IMR-90 (cell line): ENCODE data around the gene UBL4A. TPM values are rescaled to one million over a fixed set of nuclear protein-coding genes. Genes with fewer than 3 reads are reported as not detected.
A peak's percentile ranks its signal among the peaks of the same experiment; 100 is the strongest.

Source experiments
- ATAC-seq: fragments of 200-7000 bp; cut with Tn5 transposase; 2 replicates; pipeline ENCODE4 v1.9.1; 2020; ENCODE audit warnings: low read depth, mild to moderate bottlenecking, moderate library complexity
- BruUV-seq: library from RNA; stranded (reverse); fragments of 400-500 nt; replicated peaks from 2 replicates; lab custom pipeline; 2021; lab: Mats Ljungman, UMichigan
- CTCF ChIA-PET: fragments of 300-600 bp; formaldehyde crosslinking; extraction: SDS; loops from one replicate; lab custom pipeline; 2021; ENCODE audit warnings: antibody characterized with exemption; lab: Yijun Ruan, JAX
- POLR2A ChIA-PET: fragments of 300-600 bp; sonication (Branson Sonifier 250); formaldehyde crosslinking; loops from one replicate; lab custom pipeline; 2022; ENCODE audit warnings: antibody characterized with exemption; ENCODE audit not compliant: unreplicated experiment; lab: Charles Lee
- DNase-seq: peaks from one replicate; pipeline ENCODE4 v3.0.0; 2013
- H2AFZ ChIP-seq: replicated peaks from 2 replicates; pipeline ENCODE3; 2013; ENCODE audit warnings: low read length, mild to moderate bottlenecking; ENCODE audit not compliant: poor library complexity
- H2AK5ac ChIP-seq: 2 replicates; pipeline ENCODE4 v1.6.1; 2013; ENCODE audit warnings: low read depth, low read length, inconsistent platforms
- H2AK9ac ChIP-seq: replicated peaks from 2 replicates; pipeline ENCODE3; 2013; ENCODE audit warnings: mild to moderate bottlenecking, low read depth, low read length, moderate library complexity; ENCODE audit not compliant: poor library complexity
- H2BK120ac ChIP-seq: 2 replicates; pipeline ENCODE4 v1.6.1; 2013; ENCODE audit warnings: low read depth, low read length, inconsistent platforms
- H2BK15ac ChIP-seq: 3 replicates; pipeline ENCODE4 v1.6.1; 2013; ENCODE audit warnings: low read depth, low read length, inconsistent platforms
- H2BK20ac ChIP-seq: 2 replicates; pipeline ENCODE4 v1.6.1; 2013; ENCODE audit warnings: low read depth, mild to moderate bottlenecking, inconsistent platforms, low read length, moderate library complexity
- H2BK5ac ChIP-seq: 2 replicates; pipeline ENCODE4 v1.6.1; 2013; ENCODE audit warnings: mild to moderate bottlenecking, low read depth, low read length, inconsistent platforms; ENCODE audit not compliant: poor library complexity, severe bottlenecking
- H3K14ac ChIP-seq: replicated peaks from 2 replicates; pipeline ENCODE4 v1.6.1; 2013; ENCODE audit warnings: low read depth, low read length, inconsistent platforms
- H3K18ac ChIP-seq: 2 replicates; pipeline ENCODE4 v1.6.1; 2013; ENCODE audit warnings: low read depth, low read length, control low read depth
- H3K23ac ChIP-seq: 2 replicates; pipeline ENCODE4 v1.6.1; 2013; ENCODE audit warnings: low read depth, low read length, inconsistent platforms
- H3K27ac ChIP-seq: 2 replicates; pipeline ENCODE4 v1.5.1; 2013; ENCODE audit warnings: mild to moderate bottlenecking, control low read depth, low read length; ENCODE audit not compliant: insufficient read depth
- H3K27me3 ChIP-seq: 2 replicates; pipeline ENCODE4 v1.6.1; 2013; ENCODE audit warnings: low read length; ENCODE audit not compliant: control insufficient read depth, insufficient read depth
- H3K36me3 ChIP-seq: 2 replicates; pipeline ENCODE4 v1.6.1; 2013; ENCODE audit warnings: low read length, mixed read lengths; ENCODE audit not compliant: control insufficient read depth, insufficient read depth
- H3K4ac ChIP-seq: 2 replicates; pipeline ENCODE4 v1.6.1; 2013; ENCODE audit warnings: low read depth, low read length, inconsistent platforms
- H3K4me1 ChIP-seq: 2 replicates; pipeline ENCODE4 v1.6.1; 2013; ENCODE audit warnings: low read length, mixed read lengths; ENCODE audit not compliant: control insufficient read depth, insufficient read depth
- H3K4me2 ChIP-seq: 2 replicates; pipeline ENCODE4 v1.6.1; 2013; ENCODE audit warnings: low read depth, mild to moderate bottlenecking, control low read depth, low read length, moderate library complexity
- H3K4me3 ChIP-seq: 2 replicates; pipeline ENCODE4 v1.5.1; 2013; ENCODE audit warnings: low read depth, mild to moderate bottlenecking, control low read depth, low read length, moderate library complexity; ENCODE audit not compliant: insufficient read depth
- H3K56ac ChIP-seq: 2 replicates; pipeline ENCODE4 v1.6.1; 2013; ENCODE audit warnings: low read length, inconsistent platforms; ENCODE audit not compliant: insufficient read depth; ENCODE audit errors: extremely low read depth
- H3K79me1 ChIP-seq, 2 experiments: 2 replicates each; pipeline ENCODE4 v1.6.1; 2013; ENCODE audit warnings: low read length in 2 of 2, inconsistent platforms in 1 of 2, low read depth in 1 of 2
- H3K9ac ChIP-seq: 2 replicates; pipeline ENCODE4 v1.6.1; 2013; ENCODE audit warnings: low read depth, low read length, control low read depth
- H3K9me1 ChIP-seq: 2 replicates; pipeline ENCODE4 v1.6.1; 2013; ENCODE audit warnings: low read length, inconsistent platforms; ENCODE audit not compliant: insufficient read depth
- H3K9me3 ChIP-seq: 2 replicates; pipeline ENCODE4 v1.6.1; 2013; ENCODE audit warnings: low read length; ENCODE audit not compliant: control insufficient read depth, insufficient read depth
- H4K20me1 ChIP-seq: 2 replicates; pipeline ENCODE4 v1.6.1; 2013; ENCODE audit warnings: low read length, inconsistent platforms; ENCODE audit not compliant: insufficient read depth
- H4K5ac ChIP-seq: 2 replicates; pipeline ENCODE4 v1.6.1; 2013; ENCODE audit warnings: mild to moderate bottlenecking, low read depth, low read length, control low read depth
- H4K8ac ChIP-seq, 2 experiments: 2 replicates each; pipeline ENCODE4 v1.6.1; 2013; ENCODE audit warnings: low read depth in 2 of 2, low read length in 2 of 2, control low read depth in 1 of 2, inconsistent platforms in 1 of 2
- H4K91ac ChIP-seq: 2 replicates; pipeline ENCODE4 v1.6.1; 2013; ENCODE audit warnings: low read depth, low read length, inconsistent platforms; ENCODE audit not compliant: insufficient read depth
- BHLHE40 ChIP-seq: fragments of 150-350 bp; IDR thresholded peaks from 2 replicates; pipeline ENCODE4 v1.6.1; 2016; ENCODE audit warnings: mild to moderate bottlenecking, low read depth, low read length
- CEBPB ChIP-seq: IDR thresholded peaks from 2 replicates; pipeline ENCODE4 v1.6.1; 2012; ENCODE audit warnings: low read depth, low read length, improper control_type of control experiment
- CHD1 ChIP-seq: IDR thresholded peaks from 2 replicates; pipeline ENCODE4 v1.6.1; 2012; ENCODE audit warnings: low read depth, low read length, improper control_type of control experiment
- ELK1 ChIP-seq: fragments of 150-350 bp; IDR thresholded peaks from 2 replicates; pipeline ENCODE4 v1.6.1; 2016; ENCODE audit warnings: low read depth, mild to moderate bottlenecking, low read length, moderate library complexity, borderline replicate concordance
- FOS ChIP-seq: fragments of 150-350 bp; IDR thresholded peaks from 2 replicates; pipeline ENCODE4 v1.6.1; 2016; ENCODE audit warnings: low read depth, low read length
- MAFK ChIP-seq: IDR thresholded peaks from 2 replicates; pipeline ENCODE4 v1.6.1; 2012; ENCODE audit warnings: low read depth, low read length, improper control_type of control experiment
- MXI1 ChIP-seq: IDR thresholded peaks from 2 replicates; pipeline ENCODE4 v1.6.1; 2012; ENCODE audit warnings: low read depth, mild to moderate bottlenecking, low read length, moderate library complexity, borderline replicate concordance
- NFE2L2 ChIP-seq: fragments of 150-350 bp; IDR thresholded peaks from 2 replicates; pipeline ENCODE4 v1.6.1; 2016; ENCODE audit warnings: low read depth, mild to moderate bottlenecking, low read length
- POLR2A ChIP-seq: IDR thresholded peaks from 2 replicates; pipeline ENCODE4 v1.6.1; 2012; ENCODE audit warnings: mild to moderate bottlenecking, low read depth, low read length
- RAD21 ChIP-seq: IDR thresholded peaks from 2 replicates; pipeline ENCODE4 v1.6.1; 2012; ENCODE audit warnings: low read length, improper control_type of control experiment
- RCOR1 ChIP-seq: IDR thresholded peaks from 2 replicates; pipeline ENCODE4 v1.6.1; 2012; ENCODE audit warnings: mild to moderate bottlenecking, low read length, improper control_type of control experiment; ENCODE audit not compliant: insufficient replicate concordance
- RFX5 ChIP-seq: IDR thresholded peaks from 2 replicates; pipeline ENCODE4 v1.8.0; 2012; ENCODE audit warnings: low read depth, mild to moderate bottlenecking, low read length, moderate library complexity
- SMC3 ChIP-seq: fragments of 150-350 bp; IDR thresholded peaks from 2 replicates; pipeline ENCODE4 v1.6.1; 2016; ENCODE audit warnings: low read depth, mild to moderate bottlenecking, antibody characterized with exemption, low read length, moderate library complexity
- USF2 ChIP-seq: fragments of 150-350 bp; IDR thresholded peaks from 2 replicates; pipeline ENCODE4 v1.6.1; 2017; ENCODE audit warnings: mild to moderate bottlenecking, antibody characterized with exemption, low read length, low read depth
- WGBS, 2 experiments: methylation state at CpG; one replicate each; pipeline versions ENCODE4 v1.1.5 to v1.1.7; 2013; ENCODE audit warnings: missing lambda C conversion rate in 2 of 2; ENCODE audit not compliant: insufficient read length in 1 of 2; ENCODE audit errors: extremely low coverage in 2 of 2; 5-methylcytosine and 5-hydroxymethylcytosine counted together
- dilution Hi-C: fragments of 300-500 bp; cut with HindIII; formaldehyde crosslinking; loops from one replicate; pipeline ENCODE4 v1.14.3; 2018; ENCODE audit warnings: low sequenced_read_pairs; ENCODE audit not compliant: unreplicated experiment
- in situ Hi-C: fragments of 300-500 bp; cut with MboI; formaldehyde crosslinking; loops from 3 replicates; pipeline ENCODE4 v1.14.3; 2019; ENCODE audit warnings: low sequenced_read_pairs, inconsistent platforms, mixed read lengths
- intact Hi-C: fragments of 100-400 bp; cut with micrococcal nuclease; formaldehyde crosslinking; loops from 2 replicates; pipeline ENCODE4 v1.10.0; 2022
- polyA plus RNA-seq, 3 experiments: library from polyadenylated mRNA; depleted of rRNA; stranded (reverse); fragments of >200 nt; gene quantifications; 2 replicates each; pipeline ENCODE4 v1.2.3, GENCODE V29; 2012; ENCODE audit warnings: low replicate concordance in 1 of 3
- total RNA-seq: library from RNA; depleted of rRNA; stranded (reverse); fragments of >200 nt; gene quantifications from 2 replicates; pipeline ENCODE4 v1.2.3, GENCODE V29; 2012
- TF ChIP-seq, protein P1 (sequence below): conservative IDR thresholded peaks from 2 replicates; pipeline ENCODE4 v1.5.1; 2012; ENCODE audit warnings: mild to moderate bottlenecking, low read depth, low read length, improper control_type of control experiment

Gene UBL4A
- total and polyA plus RNA-seq, 2 of the 4 experiments (the other 2 are of a cell fraction), result 24.6 to 28.3 TPM

DNA sequence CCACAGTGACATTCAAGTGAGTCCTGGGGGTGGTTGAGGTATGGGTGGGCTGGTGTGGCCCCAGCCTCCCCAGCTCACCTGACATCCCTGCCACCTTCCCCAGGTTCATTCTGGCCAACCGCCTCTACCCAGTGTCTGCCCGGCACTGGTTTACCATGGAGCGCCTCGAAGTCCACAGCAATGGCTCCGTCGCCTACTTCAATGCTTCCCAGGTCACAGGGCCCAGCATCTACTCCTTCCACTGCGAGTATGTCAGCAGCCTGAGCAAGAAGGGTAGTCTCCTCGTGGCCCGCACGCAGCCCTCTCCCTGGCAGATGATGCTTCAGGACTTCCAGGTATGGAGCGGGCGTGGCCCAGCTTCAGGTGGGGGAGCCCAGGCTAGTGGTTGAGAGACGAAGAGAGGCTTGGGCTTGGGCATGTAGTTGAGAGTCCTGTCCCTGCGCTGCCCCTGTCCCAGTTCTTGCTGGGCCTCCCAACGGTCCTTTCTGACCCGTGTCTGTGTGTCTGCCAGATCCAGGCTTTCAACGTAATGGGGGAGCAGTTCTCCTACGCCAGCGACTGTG is 51.2 kb downstream of the UBL4A start:
- CTCF ChIA-PET, result no interaction called here
- Histone ChIP-seq H2AFZ (no peak overlapping the region), H4K8ac (no peak overlapping the region), H3K4me1 (peaks cover 3% of the 10 kb centered on the region), H4K5ac (no peak overlapping the region), H3K27ac (no peak overlapping the region), H3K56ac (no peak overlapping the region), H3K36me3 (peaks cover 43% of the 10 kb centered on the region), H3K9ac (no peak overlapping the region), H2BK5ac (no peak overlapping the region), H3K4me2 (no peak overlapping the region), H4K91ac (no peak overlapping the region), H2BK120ac (no peak overlapping the region), H2BK15ac (no peak overlapping the region), H3K79me1 (peaks cover 0 to 16% of the 10 kb centered on the region in 2 experiments; a peak in 2 of 4 replicates), H3K14ac (no peak overlapping the region), H3K4ac (no peak overlapping the region), H3K4me3 (no peak overlapping the region), H3K9me3 (no peaks in the 10 kb centered on the region), H3K27me3 (no peaks in the 10 kb centered on the region), H2AK9ac (peak overlapping the region; percentile 16), H2BK20ac (no peak overlapping the region), H3K9me1 (no peaks in the 10 kb centered on the region), H3K23ac (no peak overlapping the region), H2AK5ac (no peak overlapping the region), H4K20me1 (peaks cover 21% of the 10 kb centered on the region), H3K18ac (no peak overlapping the region)
- intact Hi-C loops (no loop called here), in situ Hi-C loops (no loop called here), dilution Hi-C loops (no loop called here)
- BruUV-seq, result no TSS peak
- 95% methylated on average over 6 of the region's 19 CpGs; no CpG with 5 or more reads in 1 of the 2 experiments for WGBS, 2 experiments
- ATAC-seq (no peak), DNase-seq (no peak)
- POLR2A ChIA-PET, result no interaction called here
- TF ChIP-seq RAD21 (no peak), FOS (no peak), CEBPB (no peak), POLR2A (no peak), USF2 (no peak), MXI1 (no peak), ELK1 (no peak), RFX5 (no peak), NFE2L2 (no peak), MAFK (no peak), SMC3 (no peak), CHD1 (no peak), RCOR1 (no peak), BHLHE40 (no peak)
- TF ChIP-seq, protein P1, sequence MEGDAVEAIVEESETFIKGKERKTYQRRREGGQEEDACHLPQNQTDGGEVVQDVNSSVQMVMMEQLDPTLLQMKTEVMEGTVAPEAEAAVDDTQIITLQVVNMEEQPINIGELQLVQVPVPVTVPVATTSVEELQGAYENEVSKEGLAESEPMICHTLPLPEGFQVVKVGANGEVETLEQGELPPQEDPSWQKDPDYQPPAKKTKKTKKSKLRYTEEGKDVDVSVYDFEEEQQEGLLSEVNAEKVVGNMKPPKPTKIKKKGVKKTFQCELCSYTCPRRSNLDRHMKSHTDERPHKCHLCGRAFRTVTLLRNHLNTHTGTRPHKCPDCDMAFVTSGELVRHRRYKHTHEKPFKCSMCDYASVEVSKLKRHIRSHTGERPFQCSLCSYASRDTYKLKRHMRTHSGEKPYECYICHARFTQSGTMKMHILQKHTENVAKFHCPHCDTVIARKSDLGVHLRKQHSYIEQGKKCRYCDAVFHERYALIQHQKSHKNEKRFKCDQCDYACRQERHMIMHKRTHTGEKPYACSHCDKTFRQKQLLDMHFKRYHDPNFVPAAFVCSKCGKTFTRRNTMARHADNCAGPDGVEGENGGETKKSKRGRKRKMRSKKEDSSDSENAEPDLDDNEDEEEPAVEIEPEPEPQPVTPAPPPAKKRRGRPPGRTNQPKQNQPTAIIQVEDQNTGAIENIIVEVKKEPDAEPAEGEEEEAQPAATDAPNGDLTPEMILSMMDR, result no peak
